ENCODE results near the gene B4GALT2.
A peak's percentile ranks its signal among the peaks of the same experiment; 100 is the strongest.

Gene B4GALT2

DNA sequence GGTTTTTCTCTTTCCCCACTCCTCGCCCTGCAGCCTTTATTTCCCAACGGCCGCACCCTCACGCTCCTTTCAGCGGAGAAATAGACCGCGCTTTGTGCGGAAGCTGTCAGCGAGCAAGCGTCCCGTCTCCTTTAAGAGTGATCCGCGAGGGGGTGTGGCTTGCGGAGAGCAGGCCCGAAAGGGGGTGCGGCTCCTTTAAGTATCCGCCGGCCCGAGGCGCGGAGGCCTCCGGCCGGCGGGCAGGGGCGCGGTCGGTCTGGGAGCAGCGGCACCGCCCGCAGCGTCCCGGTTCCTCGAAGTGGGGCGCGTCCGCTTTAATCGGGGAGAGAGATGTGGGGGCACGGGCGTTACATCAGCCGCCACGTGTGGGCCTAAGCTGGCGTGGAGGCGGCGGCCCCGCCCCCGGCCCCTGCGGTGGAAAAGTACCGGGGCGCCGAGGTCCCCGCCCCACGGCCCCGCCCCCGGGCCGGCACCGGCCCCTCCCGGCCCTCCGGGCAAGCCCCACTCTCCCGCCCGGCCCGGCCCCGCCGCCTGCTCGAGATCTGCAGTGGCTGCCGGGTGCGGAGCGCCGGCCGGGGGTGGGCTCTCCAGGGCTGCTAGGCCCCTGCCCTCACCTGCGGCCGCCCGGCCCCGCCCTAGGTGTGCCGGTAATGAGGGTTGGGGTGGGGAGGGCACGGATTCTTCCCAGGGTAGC, 51.0 kb downstream of the B4GALT2 start:
- DNase-seq (ENCODE audit: low spot score) = peak; percentile 88

- DNase-seq (ENCODE audit: low spot score) = peak; percentile 62
Measured at GRCh38 chr1:44030605-44031251, 51.7 kb downstream of the B4GALT2 start.

DNA sequence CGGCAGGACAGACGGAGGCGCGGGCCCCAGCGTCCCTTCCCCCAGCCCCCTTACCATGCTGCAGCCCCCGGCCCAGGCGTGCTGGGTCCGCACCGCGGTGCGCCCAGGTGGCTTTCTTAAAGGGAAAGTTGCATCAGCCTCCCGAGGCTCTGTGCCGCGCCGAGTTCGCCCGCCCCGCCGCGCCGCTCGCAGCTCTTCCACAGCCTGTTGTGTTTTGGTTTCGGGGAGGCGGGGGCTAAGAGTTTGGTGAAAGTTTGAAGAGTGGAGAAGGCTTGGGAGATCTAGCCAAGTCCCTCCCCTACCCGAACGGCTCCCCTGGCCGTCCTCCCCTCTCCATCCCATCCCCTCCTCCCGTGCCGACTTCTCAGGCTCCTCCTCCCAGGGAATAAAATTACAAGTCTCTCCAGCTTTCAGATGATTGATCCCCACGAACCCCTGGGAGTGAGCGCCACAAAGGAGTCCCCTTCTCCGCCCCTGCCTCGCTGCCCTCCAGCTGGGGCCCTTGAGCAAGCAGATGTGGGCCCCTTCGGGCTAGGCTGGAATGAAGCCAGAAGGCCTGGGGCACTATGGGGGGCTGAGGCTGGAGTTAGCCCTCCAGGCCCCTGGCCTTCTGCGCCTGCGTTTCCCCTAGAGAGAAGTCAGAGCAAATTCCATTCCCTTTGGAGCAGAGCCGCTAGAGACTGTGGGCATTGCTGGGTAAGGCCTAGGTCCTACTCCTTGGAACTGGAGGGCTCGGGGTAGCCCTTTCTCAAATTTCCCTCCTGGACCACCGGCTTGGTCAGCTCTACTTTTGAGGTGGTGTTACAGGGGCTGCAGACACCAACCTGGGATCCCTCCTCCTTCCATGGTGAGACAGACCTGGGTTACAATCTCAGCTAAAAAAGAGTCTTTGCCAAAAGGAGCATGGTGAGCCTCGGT, 52.5 kb downstream of the B4GALT2 start, which contains the start of gene SLC6A9:
SLC6A9 (minus strand) TSS at position 211 of the 918 bp plus-strand sequence. CDS start 7,185 bp downstream, outside the sequence.
- peak; percentile 42 for DNase-seq (ENCODE audit: low spot score)

- no peak for DNase-seq (ENCODE audit: low spot score)
Measured at GRCh38 chr1:44032170-44032790, 53.3 kb downstream of the B4GALT2 start.

DNA sequence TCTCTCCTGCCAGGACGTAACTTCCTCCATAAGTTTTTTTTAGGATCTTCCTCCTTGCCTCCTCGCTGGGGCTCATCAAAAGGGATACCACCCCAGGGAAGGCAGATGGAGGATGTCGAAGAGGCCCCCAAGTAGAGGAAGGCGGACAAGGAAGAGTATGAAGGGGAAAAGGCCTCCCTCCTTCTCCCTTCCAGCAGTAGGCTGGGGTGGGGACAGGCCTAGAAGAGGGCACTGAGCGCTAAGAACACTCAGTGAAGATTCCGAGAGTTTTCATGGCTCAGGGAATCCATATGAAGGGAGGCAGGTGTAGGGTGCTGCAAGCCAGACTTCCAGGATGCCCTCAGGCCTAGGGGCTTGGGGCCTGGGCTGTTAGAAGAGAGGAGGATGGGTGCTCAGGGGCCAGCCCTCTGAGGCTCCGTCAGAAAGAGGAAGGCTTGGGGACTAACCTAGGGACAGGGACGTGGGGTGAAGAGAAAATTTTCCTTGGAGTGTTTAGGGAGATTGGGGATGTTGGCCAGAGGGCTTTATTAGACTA, 54.1 kb downstream of the B4GALT2 start:
- no peak for DNase-seq (ENCODE audit: low spot score)

- no peak for DNase-seq (ENCODE audit: low spot score)
Measured at GRCh38 chr1:44033756-44034155, 54.7 kb downstream of the B4GALT2 start.

- DNase-seq (ENCODE audit: low spot score) = no peak
Measured at GRCh38 chr1:44034423-44034822, 55.4 kb downstream of the B4GALT2 start.

DNA sequence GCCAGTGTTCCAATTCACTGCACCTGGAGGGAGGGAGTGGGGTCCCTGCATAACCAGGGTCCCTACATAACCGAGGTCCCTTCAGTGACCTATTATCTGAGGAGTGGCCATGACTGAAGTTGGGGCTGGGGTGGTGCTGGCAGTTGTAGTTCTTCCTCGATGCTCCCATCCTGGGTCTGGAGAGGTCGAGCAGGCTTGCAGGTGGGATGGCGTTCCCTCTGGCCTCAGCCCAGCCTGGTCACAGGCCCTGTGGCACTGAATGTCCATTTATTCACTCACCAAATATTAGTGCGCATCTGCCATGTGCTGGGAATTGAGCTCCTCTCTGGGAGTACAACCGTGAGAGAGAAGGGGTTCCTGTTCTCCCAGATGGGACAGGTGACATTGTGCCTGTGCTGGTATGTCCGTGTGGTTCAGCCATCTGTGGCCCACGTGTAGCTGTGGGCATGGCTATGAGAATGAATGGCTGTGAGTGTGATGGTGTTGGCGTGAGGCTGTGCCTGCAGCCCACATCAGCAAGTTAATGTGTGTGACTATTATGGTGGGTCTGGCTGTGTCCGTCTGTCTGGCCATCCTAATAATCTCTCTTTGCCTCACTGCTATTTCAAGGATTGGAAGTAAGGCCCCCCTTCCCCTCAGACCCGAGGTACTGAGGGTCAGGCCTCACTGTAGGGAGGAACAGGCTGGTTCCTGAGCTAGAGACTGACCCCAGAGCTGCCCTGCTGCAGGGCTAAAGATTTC, 56.1 kb downstream of the B4GALT2 start:
- DNase-seq (ENCODE audit: low spot score) = no peak

DNA sequence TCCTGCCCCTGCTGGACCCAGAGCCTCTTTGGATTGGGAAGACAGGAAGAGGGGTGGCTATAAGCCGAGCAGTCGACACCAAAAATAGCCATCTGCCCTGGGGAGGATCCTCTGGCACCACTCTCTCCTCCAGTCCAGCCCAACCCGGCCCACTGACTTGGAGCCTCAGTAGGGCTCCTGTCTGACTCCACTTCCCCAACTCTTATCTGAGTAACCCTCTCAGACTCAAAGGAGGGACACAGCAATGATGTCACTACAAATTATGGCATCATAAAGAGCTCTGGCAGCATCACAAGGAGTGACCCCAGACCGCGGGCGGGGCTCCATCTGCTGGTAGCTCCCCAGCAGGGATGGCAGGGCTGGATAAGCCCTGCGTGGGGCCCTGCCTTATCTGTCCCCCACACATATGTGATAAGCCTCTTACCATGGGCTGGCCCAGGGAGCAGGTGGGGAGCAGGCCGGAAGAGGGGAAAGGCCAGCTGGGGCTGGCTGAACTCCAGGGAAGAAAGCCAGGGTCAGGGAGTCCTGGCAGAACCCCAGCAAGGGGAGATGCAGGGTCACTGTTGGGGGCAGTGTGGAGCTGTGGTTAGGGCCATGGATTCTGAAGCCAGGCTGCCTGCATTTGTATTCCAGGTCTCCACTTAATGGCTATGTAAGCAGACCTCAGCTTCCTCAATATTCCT, 56.9 kb downstream of the B4GALT2 start:
- DNase-seq (ENCODE audit: low spot score) = no peak

DNA sequence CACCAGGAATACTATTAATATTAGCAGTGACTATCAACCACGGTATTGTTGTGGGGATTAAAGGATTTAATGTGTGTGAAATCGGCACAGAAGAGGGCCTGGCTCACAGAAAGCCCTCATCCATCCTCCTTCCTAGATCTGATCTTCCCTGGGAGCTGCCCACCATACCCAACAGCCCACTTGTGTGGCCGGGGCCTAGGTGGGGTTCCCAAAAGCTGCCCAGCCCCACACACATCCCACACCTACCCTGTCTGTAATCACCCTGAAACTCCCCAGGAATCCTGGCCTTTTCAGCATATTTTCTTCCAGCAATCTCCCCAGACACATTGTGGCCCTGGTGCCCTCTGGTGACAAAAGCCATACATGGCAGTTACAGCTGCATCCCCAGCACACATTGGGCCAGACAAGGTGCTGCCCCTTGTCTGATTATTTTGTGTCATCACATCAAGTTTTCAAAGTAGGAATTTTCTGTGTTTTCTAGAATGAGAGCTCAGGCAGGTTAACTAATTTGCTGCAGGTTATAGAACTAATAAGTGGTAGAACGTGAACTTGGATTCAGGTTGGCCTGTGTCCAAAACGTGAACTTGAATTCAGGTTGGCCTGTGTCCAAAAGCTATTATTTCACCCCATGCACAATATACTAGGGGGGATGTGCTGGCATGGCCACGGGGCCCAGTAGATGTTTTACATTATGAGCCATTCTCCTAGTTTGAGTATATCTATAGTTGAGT, 57.6 kb downstream of the B4GALT2 start:
- DNase-seq (ENCODE audit: low spot score) = peak; percentile 67

- no peak for DNase-seq (ENCODE audit: low spot score)
Measured at GRCh38 chr1:44037154-44037553, 58.1 kb downstream of the B4GALT2 start.

DNA sequence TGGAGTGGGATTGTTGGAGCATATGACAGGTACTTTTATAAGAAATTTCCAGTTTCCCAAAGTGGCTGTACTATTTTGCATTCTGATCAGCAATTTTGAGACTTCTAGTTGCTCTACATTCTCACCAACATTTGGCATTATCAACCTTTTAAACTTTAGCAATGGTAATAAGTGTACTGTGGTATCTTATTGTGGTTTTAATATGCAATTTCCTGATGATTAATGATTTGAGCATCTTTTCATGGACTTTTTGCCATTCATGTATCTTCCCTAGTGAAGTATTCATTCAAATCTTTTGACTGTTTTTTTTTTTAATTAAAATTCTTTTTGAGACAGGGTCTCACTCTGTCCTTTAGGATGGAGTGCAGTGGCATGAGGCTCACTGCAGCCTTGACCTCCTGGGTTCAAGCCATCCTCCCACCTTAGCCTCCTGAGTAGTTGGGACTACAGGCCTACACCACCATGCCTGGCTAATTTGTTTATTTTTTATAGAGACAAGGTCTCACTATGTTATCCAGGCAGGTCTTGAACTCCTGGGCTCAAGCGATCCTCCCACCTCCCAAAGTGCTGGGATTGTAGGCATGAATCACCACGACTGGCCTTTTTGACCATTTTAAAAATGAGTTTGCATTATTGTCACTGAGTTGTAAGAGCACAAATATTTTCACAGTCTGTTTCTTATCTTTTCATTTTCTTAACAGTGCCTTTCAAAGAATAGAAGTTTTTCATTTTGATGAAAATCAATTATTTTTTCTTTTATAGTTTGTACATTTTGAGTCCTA, 60.1 kb downstream of the B4GALT2 start:
- no peak for DNase-seq (ENCODE audit: low spot score)

DNA sequence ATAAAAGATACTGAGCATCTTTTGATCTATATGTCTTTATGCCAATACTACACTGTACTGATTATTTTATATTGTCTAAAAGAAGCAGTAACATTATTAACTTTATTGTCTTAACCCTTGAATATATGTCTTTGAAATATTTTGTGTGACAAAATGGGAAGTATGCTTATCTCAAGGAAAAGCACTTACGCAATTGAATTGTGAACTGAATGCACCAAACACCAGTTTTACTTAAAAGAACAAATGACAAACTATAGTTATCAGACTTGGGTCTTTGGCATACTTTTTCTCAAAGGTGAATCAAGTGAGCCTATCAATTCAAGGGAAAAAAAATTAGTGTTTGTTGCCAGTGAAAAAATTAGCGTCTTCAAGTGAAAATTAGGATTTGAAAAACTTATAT, 61.4 kb downstream of the B4GALT2 start:
- DNase-seq (ENCODE audit: low spot score) = no peak

Measured in SK-N-DZ (cell line).